SK-N-SH (cell line): ENCODE measurements around the gene MT1M. TPM values are rescaled to one million over a fixed set of nuclear protein-coding genes. Genes with fewer than 3 reads are reported as not detected.
A peak's percentile ranks its signal among the peaks of the same experiment; 100 is the strongest.

Experiments used
- CTCF ChIA-PET: fragments of 300-600, 350-600 bp; formaldehyde crosslinking; extraction: SDS; loops from one replicate; lab custom pipeline; 2021; lab: Yijun Ruan, JAX
- POLR2A ChIA-PET: fragments of 350-600 bp; sonication (Branson Sonifier 250); formaldehyde crosslinking; extraction: SDS; loops from one replicate; lab custom pipeline; 2020; ENCODE audit warnings: antibody characterized with exemption, inconsistent platforms; lab: Yijun Ruan, JAX
- DNase-seq: peaks from one replicate; pipeline ENCODE4 v3.0.0; 2012
- H2AFZ ChIP-seq: fragments of 200-600 bp; sonication (generic); 2 replicates; pipeline ENCODE4 v1.8.1; 2016; ENCODE audit warnings: antibody characterized with exemption, mild to moderate bottlenecking, low read depth
- H3F3A ChIP-seq: fragments of 200-600 bp; sonication (generic); replicated peaks from 2 replicates; pipeline ENCODE3; 2016; ENCODE audit warnings: antibody characterized with exemption, mild to moderate bottlenecking; ENCODE audit not compliant: insufficient read depth
- H3K27ac ChIP-seq, 2 experiments: fragments of 200-500 bp in 1 of 2; fragments of 200-600 bp in 1 of 2; sonication (Bioruptor generic) in 1 of 2; sonication (generic), shearing (Covaris generic) in 1 of 2; 2 replicates each; pipeline versions ENCODE4 v1.5.1 to v1.6.1; 2014 to 2016; ENCODE audit warnings: low read depth in 2 of 2, inconsistent platforms in 1 of 2, low read length in 1 of 2, mild to moderate bottlenecking in 1 of 2, mixed read lengths in 1 of 2
- H3K27me3 ChIP-seq: fragments of 200-600 bp; sonication (generic), shearing (Covaris generic); 2 replicates; pipeline ENCODE4 v1.6.1; 2016; ENCODE audit warnings: mixed run types; ENCODE audit not compliant: insufficient read depth
- H3K36me3 ChIP-seq, 2 experiments: fragments of 200-500 bp in 1 of 2; fragments of 200-600 bp in 1 of 2; sonication (Bioruptor generic) in 1 of 2; sonication (generic) in 1 of 2; replicated peaks in 1 of 2; 2 replicates each; pipeline versions ENCODE3 to v1.5.1; 2014 to 2016; ENCODE audit warnings: low read length in 1 of 2, mild to moderate bottlenecking in 1 of 2; ENCODE audit not compliant: insufficient read depth in 2 of 2, control insufficient read depth in 1 of 2
- H3K4me1 ChIP-seq, 2 experiments: fragments of 200-500 bp in 1 of 2; fragments of 200-600 bp in 1 of 2; sonication (Bioruptor generic) in 1 of 2; sonication (generic), shearing (Covaris generic) in 1 of 2; 2 replicates each; pipeline versions ENCODE4 v1.5.1 to v1.6.1; 2014 to 2016; ENCODE audit warnings: low read depth in 1 of 2, low read length in 1 of 2, mixed run types in 1 of 2; ENCODE audit not compliant: insufficient read depth in 2 of 2, control insufficient read depth in 1 of 2
- H3K4me2 ChIP-seq: fragments of 200-600 bp; sonication (generic), shearing (Covaris generic); 2 replicates; pipeline ENCODE4 v1.6.1; 2017; ENCODE audit warnings: mixed run types
- H3K4me3 ChIP-seq, 2 experiments: fragments of 200-500 bp in 1 of 2; fragments of 200-600 bp in 1 of 2; sonication (Bioruptor generic) in 1 of 2; sonication (generic), shearing (Covaris generic) in 1 of 2; 2 replicates each; pipeline versions ENCODE4 v1.5.1 to v1.8.1; 2014 to 2016; ENCODE audit warnings: low read depth in 2 of 2, inconsistent platforms in 1 of 2, low read length in 1 of 2, mild to moderate bottlenecking in 1 of 2, mixed read lengths in 1 of 2, moderate library complexity in 1 of 2
- H3K79me2 ChIP-seq: fragments of 200-600 bp; sonication (generic); 2 replicates; pipeline ENCODE4 v1.8.1; 2017; ENCODE audit warnings: mild to moderate bottlenecking; ENCODE audit not compliant: insufficient read depth
- H3K9ac ChIP-seq: fragments of 200-600 bp; sonication (generic); 2 replicates; pipeline ENCODE4 v1.6.1; 2017; ENCODE audit warnings: mixed run types
- H3K9me2 ChIP-seq: fragments of 200-600 bp; sonication (generic); 2 replicates; pipeline ENCODE4 v1.6.1; 2017; ENCODE audit warnings: mixed run types
- H3K9me3 ChIP-seq: fragments of 200-600 bp; sonication (generic); 2 replicates; pipeline ENCODE4 v1.6.1; 2017; ENCODE audit warnings: mixed run types, mild to moderate bottlenecking, moderate library complexity
- H4K20me1 ChIP-seq: fragments of 200-600 bp; sonication (generic); 2 replicates; pipeline ENCODE4 v1.6.1; 2017; ENCODE audit warnings: mild to moderate bottlenecking, mixed run types; ENCODE audit not compliant: insufficient read depth
- CHD2 ChIP-seq: fragments of 150-350 bp; IDR thresholded peaks from 2 replicates; pipeline ENCODE4 v1.6.1; 2018; ENCODE audit warnings: low read length; ENCODE audit not compliant: partially characterized antibody
- CTCF ChIP-seq: fragments of 200-600 bp; sonication (generic); IDR thresholded peaks from 2 replicates; pipeline ENCODE4 v1.6.1; 2017; ENCODE audit warnings: antibody characterized with exemption, mild to moderate bottlenecking, moderate library complexity
- ELF1 ChIP-seq: IDR thresholded peaks from 2 replicates; pipeline ENCODE4 v1.4.0; 2012
- EZH2phosphoT487 ChIP-seq: fragments of 200-600 bp; sonication (generic); IDR thresholded peaks from 2 replicates; pipeline ENCODE4 v1.6.1; 2017; ENCODE audit warnings: low read depth, mixed run types, mild to moderate bottlenecking, antibody characterized with exemption, moderate library complexity, borderline replicate concordance
- FOXJ3 ChIP-seq: sonication (generic); formaldehyde crosslinking; IDR thresholded peaks from 2 replicates; pipeline ENCODE4 v1.5.1; 2020; ENCODE audit warnings: mild to moderate bottlenecking, missing genetic modification reagents
- JUND ChIP-seq: IDR thresholded peaks from 2 replicates; pipeline ENCODE4 v1.4.0; 2012
- MAX ChIP-seq: IDR thresholded peaks from 2 replicates; pipeline ENCODE4 v1.4.0; 2012; ENCODE audit warnings: low read depth
- MEF2A ChIP-seq: IDR thresholded peaks from 2 replicates; pipeline ENCODE4 v1.4.0; 2012; ENCODE audit warnings: low read depth, borderline replicate concordance
- MXI1 ChIP-seq: IDR thresholded peaks from 2 replicates; pipeline ENCODE4 v1.6.1; 2012; ENCODE audit warnings: mild to moderate bottlenecking, low read depth, low read length, improper control_type of control experiment
- PBX3 ChIP-seq: IDR thresholded peaks from 2 replicates; pipeline ENCODE4; 2012
- REST ChIP-seq: IDR thresholded peaks from 2 replicates; pipeline ENCODE4 v1.6.1; 2012; ENCODE audit warnings: mild to moderate bottlenecking, low read depth, low read length, moderate library complexity
- ZBTB33 ChIP-seq: IDR thresholded peaks from 2 replicates; pipeline ENCODE4 v1.4.0; 2012; ENCODE audit warnings: low read depth, borderline replicate concordance
- WGBS: methylation state at CpG from one replicate; pipeline ENCODE4 v1.1.6; 2017; ENCODE audit warnings: low lambda C conversion rate; 5-methylcytosine and 5-hydroxymethylcytosine counted together
- polyA plus RNA-seq, 3 experiments: library from polyadenylated mRNA; depleted of rRNA; stranded (reverse); fragments of >200 nt; gene quantifications; 2 replicates each; pipeline ENCODE4 v1.2.3, GENCODE V29; 2012

MT1M gene
- polyA plus RNA-seq, 1 of the 3 experiments (the other 2 are of a cell fraction): 1.3 TPM

- no peaks in the 10 kb centered on the region for H3K9me2 ChIP-seq
- H3K27ac ChIP-seq: no peak overlapping the region
- H3K36me3 ChIP-seq: no peaks in the 10 kb centered on the region
- peaks cover 31% of the 10 kb centered on the region; the same call in 1 of the 2 replicates for H3K27me3 ChIP-seq
- H3F3A ChIP-seq: no peaks in the 10 kb centered on the region
- CTCF ChIA-PET: interaction anchor here (1.2 to 1.5 kb wide), 2 partner anchors 11 to 32 kb away, joined by 3 read pairs; no protein-coding TSS in a partner anchor
- no peaks in the 10 kb centered on the region for H3K79me2 ChIP-seq
- DNase-seq: no peak
- POLR2A ChIA-PET: no interaction called here
- H4K20me1 ChIP-seq: no peaks in the 10 kb centered on the region
- H3K4me2 ChIP-seq: no peak overlapping the region
- H3K4me3 ChIP-seq: no peak overlapping the region
- TF ChIP-seq MXI1 (no peak), FOXJ3 (no peak), PBX3 (no peak), CTCF (no peak)
- TF ChIP-seq, all 33 proteins: peak for 0
- H2AFZ ChIP-seq: peak overlapping the region; percentile 35; the same call in 1 of the 2 replicates
- peaks cover 0 to 27% of the 10 kb centered on the region in 2 experiments; a peak in 1 of 4 replicates for H3K4me1 ChIP-seq
- H3K9me3 ChIP-seq: no peaks in the 10 kb centered on the region
- H3K9ac ChIP-seq: no peak overlapping the region
- 98% methylated on average over 5 of the region's 6 CpGs for WGBS
Observed at GRCh38 chr16:56632848-56633365, 448 bp downstream of the MT1M start.

- Histone ChIP-seq H3K4me2 (no peak overlapping the region), H3K36me3 (no peaks in the 10 kb centered on the region), H3K27me3 (peaks cover 31% of the 10 kb centered on the region; the same call in 1 of the 2 replicates), H3K79me2 (no peaks in the 10 kb centered on the region), H3K4me1 (peaks cover 0 to 28% of the 10 kb centered on the region in 2 experiments; a peak in 1 of 4 replicates), H3K4me3 (no peak overlapping the region), H3K27ac (no peak overlapping the region), H3K9me3 (no peaks in the 10 kb centered on the region), H2AFZ (no peak overlapping the region), H4K20me1 (no peaks in the 10 kb centered on the region), H3K9ac (no peak overlapping the region), H3K9me2 (no peaks in the 10 kb centered on the region), H3F3A (no peaks in the 10 kb centered on the region)
- 75% methylated on average over 7 of the region's 7 CpGs for WGBS
- ChIA-PET CTCF (interaction anchor here (0.9 to 1.2 kb wide), 2 partner anchors 10 to 11 kb away, joined by 3 read pairs; no protein-coding TSS in a partner anchor), POLR2A (no interaction called here)
- no peak for DNase-seq
- TF ChIP-seq CTCF: no peak
- no peak for TF ChIP-seq MXI1
- TF ChIP-seq PBX3: no peak
- no peak for TF ChIP-seq ELF1
- TF ChIP-seq MAX: no peak
- no peak for TF ChIP-seq MEF2A
- no peak for TF ChIP-seq JUND
- TF ChIP-seq EZH2phosphoT487: no peak
- no peak for TF ChIP-seq CHD2
- no peak for TF ChIP-seq ZBTB33
- TF ChIP-seq REST: no peak
Observed at GRCh38 chr16:56633535-56633934, 1.1 kb downstream of the MT1M start.
